Right hindlimb (tissue), 1 donor: ENCODE data around the gene RPL39.
A peak's percentile ranks its signal among the peaks of the same experiment; 100 is the strongest.
"Not testable (repeated sequence)": the region's sequence is repeated elsewhere in the genome, so short reads cannot be mapped to it uniquely, and the experiment has no call there.

ENCODE experiments used
- DNase-seq: peaks from one replicate; pipeline ENCODE4 v3.0.0-alpha.2; 2018

RPL39 gene

DNA sequence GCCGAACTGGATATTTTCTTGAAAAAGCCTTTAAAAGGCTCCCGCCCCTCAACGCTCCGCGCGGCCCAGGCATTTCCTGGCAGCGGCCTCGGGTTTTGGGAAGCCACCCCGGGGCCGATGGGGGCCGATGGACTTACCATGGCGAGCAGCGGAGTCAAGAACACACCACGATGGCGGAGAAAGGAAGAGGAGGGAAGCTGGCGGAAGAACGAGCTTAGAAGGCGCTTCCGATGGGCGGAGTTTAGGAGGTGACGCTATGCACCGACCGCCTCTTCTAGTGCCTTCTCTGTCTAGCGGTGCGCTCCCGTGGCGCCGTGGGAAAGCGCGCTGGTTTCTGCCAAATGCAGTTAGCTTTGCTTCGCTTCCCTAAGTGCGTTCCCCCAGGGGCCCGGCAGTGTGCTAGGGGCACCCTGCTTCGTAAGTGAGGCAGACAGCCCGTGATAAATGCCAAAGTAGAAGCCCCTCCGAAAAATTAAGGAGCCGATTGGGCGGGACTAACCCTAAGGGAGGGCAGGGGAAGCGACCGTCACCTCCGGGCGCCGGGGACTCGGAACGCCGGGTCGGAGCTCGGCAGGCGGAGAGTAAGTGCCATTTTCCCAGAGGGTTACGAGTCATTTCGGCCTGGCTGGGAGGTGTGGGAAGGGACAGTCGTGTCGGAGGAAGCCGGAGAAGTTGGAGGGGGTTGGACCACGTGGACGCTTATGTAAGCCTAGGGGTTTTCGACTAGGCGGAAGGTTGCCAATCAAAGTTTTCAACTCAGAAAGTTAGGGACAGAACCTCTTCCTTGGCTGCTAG lies at the start of gene RPL39:
TSS of gene RPL39 (minus strand) at position 194 of the 795 bp plus-strand sequence. CDS start at position 140, 54 bp downstream.
- peak; percentile 90 for DNase-seq

DNA sequence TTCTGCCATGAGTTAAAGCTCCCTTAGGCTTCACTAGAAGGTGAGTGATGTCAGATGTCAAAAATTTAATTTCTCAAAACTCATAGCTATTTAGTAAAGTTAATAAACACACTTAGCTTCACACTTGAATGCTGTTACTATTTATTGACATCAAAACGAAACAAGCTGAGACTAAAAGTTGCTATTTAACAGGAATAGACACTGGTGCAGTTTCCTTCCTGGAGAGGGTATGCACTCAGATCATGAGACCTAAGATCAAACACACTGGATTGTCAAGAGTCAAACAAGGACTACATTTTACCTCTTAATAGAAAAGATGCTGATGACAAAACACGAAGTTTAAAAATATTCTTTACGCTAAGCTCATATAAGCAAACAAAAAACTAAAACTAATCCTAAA lies 42.5 kb upstream of the RPL39 start:
- DNase-seq = no peak

- no peak for DNase-seq
Observed at GRCh38 chrX:119828446-119828845, 37.0 kb upstream of the RPL39 start.

DNA sequence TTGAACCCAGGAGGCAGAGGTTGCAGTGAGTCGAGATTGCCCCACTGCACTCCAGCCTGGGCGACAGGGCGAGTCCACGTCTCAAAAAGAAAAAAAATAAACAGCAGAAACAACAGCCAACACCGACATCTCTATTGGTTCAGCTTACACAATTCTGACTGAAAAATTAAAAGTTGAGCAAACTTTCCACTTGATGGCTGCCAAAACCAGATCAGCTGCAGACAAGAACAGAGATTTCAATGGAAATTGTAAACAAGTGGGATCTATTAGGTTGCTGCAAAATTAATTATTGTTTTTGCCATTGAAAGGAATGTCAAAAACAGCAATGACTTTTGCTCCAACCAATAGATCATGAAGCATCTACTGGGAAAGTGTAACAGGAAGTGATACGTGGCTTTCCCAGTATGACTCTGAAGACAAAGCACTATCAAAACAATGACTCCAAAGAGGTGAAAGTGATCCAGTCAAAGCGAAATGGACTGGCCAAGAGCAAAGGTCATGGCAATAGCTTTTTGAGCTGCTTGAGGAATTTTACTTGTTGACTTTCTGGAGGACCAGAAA lies 35.0 kb upstream of the RPL39 start:
- no peak for DNase-seq

DNA sequence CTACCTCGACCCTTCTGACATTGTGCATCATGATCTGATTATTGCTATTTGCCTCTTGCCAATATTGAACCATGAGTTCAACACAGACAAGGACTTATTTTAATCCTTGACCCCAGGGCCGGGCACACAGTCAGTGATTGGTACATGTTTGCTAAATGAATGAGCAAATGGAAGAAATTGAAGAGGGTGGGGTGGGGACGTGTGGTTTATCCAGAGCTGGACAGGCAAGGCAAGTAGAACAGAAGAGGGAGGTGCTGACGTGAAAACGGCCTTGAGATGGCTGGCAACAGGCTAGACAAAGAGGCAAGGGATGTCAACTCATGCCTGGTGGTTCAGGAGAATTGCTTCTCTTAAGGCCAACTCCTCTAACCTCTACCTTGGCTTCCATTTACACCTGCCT lies 32.8 kb upstream of the RPL39 start:
- DNase-seq = not testable (repeated sequence)

DNA sequence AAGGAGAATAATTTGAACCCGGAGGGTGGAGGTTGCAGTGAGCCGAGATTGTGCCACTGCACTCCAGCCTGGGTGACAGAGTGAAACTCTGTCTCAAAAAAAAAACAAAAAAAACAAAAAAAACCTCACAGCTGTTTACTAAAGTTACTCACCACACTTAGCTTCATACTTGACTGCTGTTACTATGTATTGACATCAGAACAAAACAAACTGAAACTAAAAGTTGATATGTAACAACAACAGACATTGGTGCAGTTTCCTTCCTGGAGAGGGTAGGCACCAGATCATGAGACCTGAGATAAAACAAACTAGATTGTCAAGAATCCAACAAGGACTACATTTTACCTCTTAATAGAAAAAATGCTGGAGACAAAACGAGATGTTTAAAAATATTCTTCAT lies 30.3 kb upstream of the RPL39 start:
- DNase-seq = not testable (repeated sequence)

GRCh38 chrX:119817130-119817690 lies 25.8 kb upstream of the RPL39 start:
- DNase-seq = no peak

DNA sequence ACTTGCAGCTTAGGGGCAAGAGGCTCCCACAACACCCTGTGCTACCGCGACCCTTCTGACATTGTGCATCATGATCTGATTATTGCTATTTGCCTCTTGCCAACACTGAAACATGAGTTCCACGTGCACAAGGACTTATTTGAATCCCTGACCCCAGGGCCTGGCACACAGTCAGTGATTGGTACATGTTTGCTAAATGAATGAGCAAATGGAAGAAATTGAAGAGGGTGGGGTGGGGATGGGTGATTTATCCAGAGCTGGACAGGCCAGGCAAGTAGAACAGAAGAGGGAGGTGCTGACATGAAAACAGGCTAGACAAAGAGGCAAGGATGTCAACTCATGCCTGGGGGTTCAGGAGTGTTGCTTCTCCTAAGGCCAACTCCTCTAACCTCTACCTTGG lies 24.9 kb upstream of the RPL39 start:
- DNase-seq = no peak

DNA sequence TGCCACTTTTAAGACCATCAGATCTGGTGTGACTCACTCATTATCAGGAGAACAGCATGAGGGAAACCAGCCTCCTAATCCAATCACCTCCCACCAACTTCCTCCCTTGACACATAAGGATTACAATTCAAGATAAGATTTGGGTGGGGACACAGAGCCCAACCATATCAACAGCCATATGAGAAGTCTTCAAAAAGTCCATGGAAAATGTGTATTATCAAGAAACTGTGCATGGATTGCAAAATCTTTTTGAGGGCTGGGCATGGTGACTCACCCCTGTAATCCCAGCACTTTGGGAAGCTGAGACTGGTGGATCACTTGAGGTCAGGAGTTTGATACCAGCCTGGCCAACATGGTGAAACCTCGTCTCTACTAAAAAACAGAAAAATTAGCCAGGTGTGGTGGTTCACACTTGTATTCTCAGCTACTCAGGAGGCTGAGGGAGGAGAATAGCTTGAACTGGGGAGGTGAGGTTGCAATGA lies 17.8 kb upstream of the RPL39 start:
- no peak for DNase-seq

- DNase-seq = not testable (repeated sequence)
Observed at GRCh38 chrX:119808461-119808860, 17.0 kb upstream of the RPL39 start.

DNA sequence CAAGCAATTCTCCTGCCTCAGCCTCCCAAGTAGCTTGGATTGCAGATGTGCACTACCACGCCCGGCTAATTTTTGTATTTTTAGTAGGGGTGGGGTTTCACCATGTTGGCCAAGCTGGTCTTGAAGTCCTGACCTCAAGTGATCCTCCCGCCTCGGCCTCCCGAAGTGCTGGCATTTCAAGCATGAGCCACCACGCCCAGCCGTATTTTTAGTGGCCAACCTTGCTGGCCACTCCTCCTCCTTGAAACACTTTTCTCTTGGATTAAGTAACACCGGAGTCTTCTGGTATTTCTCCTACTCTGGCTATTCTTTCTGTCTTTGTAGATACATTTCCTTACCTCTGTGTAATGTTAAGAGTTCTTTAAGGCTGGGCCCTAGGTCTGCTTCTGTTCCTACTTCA lies 11.1 kb upstream of the RPL39 start:
- DNase-seq = no peak

DNA sequence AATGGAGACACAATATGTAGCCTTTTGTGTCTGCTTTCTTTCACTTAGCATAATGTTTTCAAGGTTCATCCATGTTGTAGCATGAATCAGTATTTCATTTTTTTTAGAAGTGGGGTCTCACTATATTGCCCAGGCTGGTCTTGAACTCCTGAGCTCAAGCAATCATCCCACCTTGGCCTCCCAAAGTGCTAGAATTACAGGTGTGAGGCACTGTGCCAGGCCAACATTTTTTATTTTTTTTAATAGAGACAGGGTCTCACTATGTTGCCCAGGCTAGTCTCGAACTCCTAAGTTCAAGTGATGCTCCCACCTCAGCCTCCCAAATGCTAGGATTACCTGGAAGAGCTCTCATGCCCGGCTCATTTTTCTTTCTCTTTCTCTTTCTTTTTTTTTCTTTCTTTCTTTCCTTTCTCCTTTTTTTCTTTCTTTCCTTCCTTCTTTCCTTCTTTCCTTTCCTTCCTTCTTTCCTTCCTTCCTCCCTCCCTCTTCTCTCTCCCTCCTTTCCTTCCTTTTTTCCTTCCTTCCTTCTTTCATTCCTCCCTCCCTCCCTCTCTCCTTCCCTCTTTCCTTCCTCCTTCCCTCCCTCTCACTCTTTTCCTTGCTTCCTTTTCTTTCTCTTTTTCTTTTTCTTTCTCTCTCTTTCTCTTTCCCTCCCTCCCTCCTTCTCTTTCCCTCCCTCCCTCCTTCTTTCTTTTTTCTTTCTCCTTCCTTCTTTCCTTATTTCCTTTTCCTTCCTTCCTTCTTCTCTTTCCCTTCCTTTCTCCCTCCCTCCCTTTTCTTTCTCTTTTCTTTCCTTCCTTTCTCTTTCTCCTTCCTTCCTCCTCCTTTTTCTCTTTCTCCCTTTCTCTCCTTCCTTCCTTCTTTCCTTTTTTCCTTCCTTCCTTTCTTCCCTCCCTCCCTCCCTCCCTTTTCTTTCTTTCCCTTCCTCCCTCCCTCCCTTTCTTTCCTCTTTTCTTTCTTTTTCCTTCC lies 10.1 kb upstream of the RPL39 start:
- no peak for DNase-seq

GRCh38 chrX:119790977-119791436 lies 423 bp downstream of the RPL39 start:
- no peak for DNase-seq

- DNase-seq = no peak
Observed at GRCh38 chrX:119784747-119785446, 6.5 kb downstream of the RPL39 start.

DNA sequence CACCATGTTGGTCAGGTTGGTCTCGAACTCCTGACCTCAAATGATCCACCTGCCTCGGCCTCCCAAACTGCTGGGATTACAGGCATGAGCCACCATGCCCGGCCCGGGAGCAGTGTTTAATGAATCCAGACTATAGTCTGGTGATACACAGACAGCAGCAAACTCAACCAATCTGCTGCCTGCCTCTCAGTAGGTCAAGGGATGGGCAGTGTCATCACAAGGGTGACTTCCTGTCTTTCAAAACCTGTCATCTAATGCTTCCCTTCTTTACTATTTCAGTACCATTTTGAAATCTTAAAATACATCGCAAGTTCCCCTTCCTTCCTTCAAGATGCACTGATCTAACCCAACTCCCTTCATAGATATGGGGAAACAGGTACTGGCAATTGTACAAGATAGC lies 8.4 kb downstream of the RPL39 start:
- DNase-seq = no peak

- DNase-seq = no peak
Observed at GRCh38 chrX:119778829-119779228, 12.6 kb downstream of the RPL39 start.

- no peak for DNase-seq
Observed at GRCh38 chrX:119775517-119776238, 15.8 kb downstream of the RPL39 start.

DNA sequence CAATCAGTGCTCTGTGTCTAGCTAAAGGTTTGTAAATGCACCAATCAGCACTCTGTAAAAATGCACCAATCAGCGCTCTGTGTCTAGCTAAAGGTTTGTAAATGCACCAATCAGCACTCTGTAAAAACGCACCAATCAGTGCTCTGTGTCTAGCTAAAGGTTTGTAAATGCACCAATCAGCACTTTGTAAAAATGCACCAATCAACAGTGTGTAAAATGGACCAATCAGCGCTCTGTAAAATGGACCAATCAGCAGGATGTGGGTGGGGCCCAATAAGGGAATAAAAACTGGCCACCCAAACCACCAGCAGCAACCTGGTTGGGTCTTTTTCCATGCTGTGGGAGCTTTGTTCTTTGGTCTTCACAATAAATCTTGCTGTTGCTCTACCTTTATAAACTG lies 22.0 kb downstream of the RPL39 start:
- not testable (repeated sequence) for DNase-seq

GRCh38 chrX:119768436-119768835 lies 23.0 kb downstream of the RPL39 start:
- DNase-seq = not testable (repeated sequence)

- no peak for DNase-seq
Observed at GRCh38 chrX:119763836-119764387, 27.5 kb downstream of the RPL39 start.

- no peak for DNase-seq
Observed at GRCh38 chrX:119763181-119763580, 28.2 kb downstream of the RPL39 start.
